Hindlimb muscle (tissue), 1 donor: ENCODE results near the gene CAPN12. TPM values are rescaled to one million over a fixed set of nuclear protein-coding genes. Genes with fewer than 3 reads are reported as not detected.
A peak's percentile ranks its signal among the peaks of the same experiment; 100 is the strongest.

ENCODE experiments used
- DNase-seq: peaks from one replicate; pipeline ENCODE4 v3.0.0-alpha.2; 2013
- polyA plus RNA-seq: library from polyadenylated mRNA; unstranded; fragments of 120-200 nt; gene quantifications from one replicate; pipeline ENCODE4 v1.2.1, GENCODE V29; 2013; ENCODE audit not compliant: insufficient read length

Gene CAPN12
- polyA plus RNA-seq, 1 donor: 3.4 TPM

GRCh38 chr19:38725469-38726283 lies 18.6 kb downstream of the CAPN12 start:
- no peak for DNase-seq

GRCh38 chr19:38723990-38724854 lies 20.1 kb downstream of the CAPN12 start:
- DNase-seq: no peak

GRCh38 chr19:38723606-38723965 lies 20.7 kb downstream of the CAPN12 start:
- DNase-seq: no peak

- DNase-seq: no peak
Measured at GRCh38 chr19:38722947-38723605, 21.2 kb downstream of the CAPN12 start.

- peak; percentile 59 for DNase-seq
Measured at GRCh38 chr19:38721979-38722773, 22.1 kb downstream of the CAPN12 start.

GRCh38 chr19:38721496-38721895 lies 22.8 kb downstream of the CAPN12 start:
- no peak for DNase-seq

GRCh38 chr19:38720559-38721236 lies 23.6 kb downstream of the CAPN12 start:
- no peak for DNase-seq

- no peak for DNase-seq
Measured at GRCh38 chr19:38719761-38720558, 24.3 kb downstream of the CAPN12 start.

- DNase-seq: peak; percentile 38
Measured at GRCh38 chr19:38718747-38719543, 25.3 kb downstream of the CAPN12 start.

GRCh38 chr19:38717855-38718254 lies 26.4 kb downstream of the CAPN12 start:
- no peak for DNase-seq

- DNase-seq: no peak
Measured at GRCh38 chr19:38717051-38717450, 27.2 kb downstream of the CAPN12 start.

- no peak for DNase-seq
Measured at GRCh38 chr19:38715555-38715954, 28.7 kb downstream of the CAPN12 start.

GRCh38 chr19:38714354-38714778 lies 29.9 kb downstream of the CAPN12 start:
- DNase-seq: no peak

GRCh38 chr19:38713865-38714264 lies 30.4 kb downstream of the CAPN12 start:
- DNase-seq: no peak

- no peak for DNase-seq
Measured at GRCh38 chr19:38713227-38713649, 31.0 kb downstream of the CAPN12 start.

- no peak for DNase-seq
Measured at GRCh38 chr19:38712161-38712748, 32.0 kb downstream of the CAPN12 start.

- DNase-seq: no peak
Measured at GRCh38 chr19:38711726-38712153, 32.5 kb downstream of the CAPN12 start.

- no peak for DNase-seq
Measured at GRCh38 chr19:38710928-38711725, 33.1 kb downstream of the CAPN12 start.

GRCh38 chr19:38710416-38710702 lies 33.9 kb downstream of the CAPN12 start:
- DNase-seq: no peak
